Activated CD8-positive, alpha-beta T cell treated with anti-CD3 and anti-CD28 coated beads for 36 hours (primary cell): ENCODE data around the gene ERC2. TPM values are rescaled to one million over a fixed set of nuclear protein-coding genes. Genes with fewer than 3 reads are reported as not detected.

Experiments
- ATAC-seq: fragments of 200-7000 bp; cut with Tn5 transposase; one replicate; pipeline ENCODE4 v1.10.0; 2021; ENCODE audit warnings: mild to moderate bottlenecking, moderate library complexity
- CTCF ChIA-PET: fragments of 350-600 bp; sonication (Branson Sonifier 250); formaldehyde crosslinking; loops from one replicate; lab custom pipeline; 2021; ENCODE audit warnings: antibody characterized with exemption; lab: Charles Lee
- POLR2A ChIA-PET: fragments of 350-600 bp; sonication (Branson Sonifier 250); formaldehyde crosslinking; loops from one replicate; lab custom pipeline; 2021; ENCODE audit warnings: antibody characterized with exemption; lab: Charles Lee
- DNase-seq: peaks from one replicate; pipeline ENCODE4 v3.0.0-alpha.2; 2020
- H3K27ac Mint-ChIP-seq: one replicate; pipeline ENCODE4 v1.8.0; 2021; ENCODE audit warnings: mild to moderate bottlenecking, mixed read lengths
- H3K27me3 Mint-ChIP-seq: one replicate; pipeline ENCODE4 v1.8.0; 2021; ENCODE audit warnings: mixed read lengths
- H3K36me3 Mint-ChIP-seq: one replicate; pipeline ENCODE4 v1.8.0; 2021; ENCODE audit warnings: low read depth, mixed read lengths
- H3K4me1 Mint-ChIP-seq: one replicate; pipeline ENCODE4 v1.8.0; 2021; ENCODE audit warnings: low read depth, mixed read lengths
- H3K4me3 Mint-ChIP-seq: one replicate; pipeline ENCODE4 v1.8.0; 2021; ENCODE audit warnings: mild to moderate bottlenecking, moderate library complexity, mixed read lengths
- H3K9me3 Mint-ChIP-seq: one replicate; pipeline ENCODE4 v1.8.0; 2021; ENCODE audit warnings: mixed read lengths
- CTCF ChIP-seq: fragments of 200-600 bp; IDR thresholded peaks from one replicate; pipeline ENCODE4 v1.8.0; 2022; ENCODE audit warnings: antibody characterized with exemption, mild to moderate bottlenecking
- intact Hi-C: fragments of 100-400 bp; cut with micrococcal nuclease; formaldehyde crosslinking; loops from one replicate; pipeline ENCODE4 v1.10.0; 2022
- total RNA-seq, 2 experiments: library from RNA; stranded (reverse); gene quantifications; one replicate each; pipeline ENCODE4 v1.2.3, GENCODE V29; 2021

Gene ERC2
- total RNA-seq, 2 experiments from 2014 or later: 0.18 to 0.52 TPM

GRCh38 chr3:55525436-55525835, 942.8 kb downstream of the ERC2 start:
- Mint-ChIP-seq H3K27me3 (no peaks in the 10 kb centered on the region), H3K4me1 (peaks cover 4% of the 10 kb centered on the region), H3K9me3 (no peaks in the 10 kb centered on the region), H3K4me3 (no peak overlapping the region), H3K36me3 (no peaks in the 10 kb centered on the region), H3K27ac (no peak overlapping the region)
- ATAC-seq (no peak), DNase-seq (no peak)
- TF ChIP-seq CTCF: no peak
- ChIA-PET CTCF (no interaction called here), POLR2A (no interaction called here)
- intact Hi-C loops: no loop called here

GRCh38 chr3:55524565-55525244, 943.6 kb downstream of the ERC2 start:
- DNase-seq (no peak), ATAC-seq (no peak)
- Mint-ChIP-seq H3K27me3 (no peaks in the 10 kb centered on the region), H3K9me3 (no peaks in the 10 kb centered on the region), H3K27ac (no peak overlapping the region), H3K36me3 (no peaks in the 10 kb centered on the region), H3K4me1 (peaks cover 4% of the 10 kb centered on the region), H3K4me3 (no peak overlapping the region)
- intact Hi-C loops: no loop called here
- POLR2A ChIA-PET: interaction anchor here (0.5 kb wide), 1 partner anchor 875 kb away, joined by 3 read pairs; no protein-coding TSS in a partner anchor
- no peak for TF ChIP-seq CTCF
- CTCF ChIA-PET: no interaction called here

- intact Hi-C loops: no loop called here
- ChIA-PET CTCF (no interaction called here), POLR2A (no interaction called here)
- no peak overlapping the region for H3K27ac Mint-ChIP-seq
- no peak for ATAC-seq
- no peaks in the 10 kb centered on the region for H3K27me3 Mint-ChIP-seq
- no peaks in the 10 kb centered on the region for H3K9me3 Mint-ChIP-seq
- H3K4me1 Mint-ChIP-seq: peaks cover 4% of the 10 kb centered on the region
- no peak for TF ChIP-seq CTCF
- no peak for DNase-seq
- no peaks in the 10 kb centered on the region for H3K36me3 Mint-ChIP-seq
- no peak overlapping the region for H3K4me3 Mint-ChIP-seq
Measured at GRCh38 chr3:55523471-55523870, 944.8 kb downstream of the ERC2 start.

- ATAC-seq (no peak), DNase-seq (no peak)
- Mint-ChIP-seq H3K27me3 (no peaks in the 10 kb centered on the region), H3K4me1 (peaks cover 4% of the 10 kb centered on the region), H3K27ac (no peak overlapping the region), H3K4me3 (no peak overlapping the region), H3K36me3 (no peaks in the 10 kb centered on the region), H3K9me3 (no peaks in the 10 kb centered on the region)
- ChIA-PET CTCF (no interaction called here), POLR2A (no interaction called here)
- TF ChIP-seq CTCF: no peak
- intact Hi-C loops: no loop called here
Measured at GRCh38 chr3:55521738-55522421, 946.4 kb downstream of the ERC2 start.

GRCh38 chr3:55521064-55521737, 947.1 kb downstream of the ERC2 start:
- Mint-ChIP-seq H3K4me3 (no peak overlapping the region), H3K9me3 (no peaks in the 10 kb centered on the region), H3K4me1 (peaks cover 4% of the 10 kb centered on the region), H3K27me3 (no peaks in the 10 kb centered on the region), H3K36me3 (no peaks in the 10 kb centered on the region), H3K27ac (no peak overlapping the region)
- ATAC-seq (no peak), DNase-seq (no peak)
- intact Hi-C loops: no loop called here
- CTCF ChIA-PET: interaction anchor here (1.1 kb wide), 1 partner anchor 11 kb away, joined by 4 read pairs; no protein-coding TSS in a partner anchor
- POLR2A ChIA-PET: no interaction called here
- no peak for TF ChIP-seq CTCF
